Stimulated activated CD8-positive, alpha-beta memory T cell treated with anti-CD3 and anti-CD28 coated beads, Interleukin-12 subunit alpha, Interleukin-12 subunit beta, amount 100 ng/mL, for 24 hours (primary cell): ENCODE measurements around the gene ZMIZ2.
"Not testable (repeated sequence)": the region's sequence is repeated elsewhere in the genome, so short reads cannot be mapped to it uniquely, and the experiment has no call there.

Experiments used
- DNase-seq: peaks from one replicate; pipeline ENCODE4 v3.0.0-alpha.2; 2020; ENCODE audit errors: extremely low read depth

Gene ZMIZ2, protein sequence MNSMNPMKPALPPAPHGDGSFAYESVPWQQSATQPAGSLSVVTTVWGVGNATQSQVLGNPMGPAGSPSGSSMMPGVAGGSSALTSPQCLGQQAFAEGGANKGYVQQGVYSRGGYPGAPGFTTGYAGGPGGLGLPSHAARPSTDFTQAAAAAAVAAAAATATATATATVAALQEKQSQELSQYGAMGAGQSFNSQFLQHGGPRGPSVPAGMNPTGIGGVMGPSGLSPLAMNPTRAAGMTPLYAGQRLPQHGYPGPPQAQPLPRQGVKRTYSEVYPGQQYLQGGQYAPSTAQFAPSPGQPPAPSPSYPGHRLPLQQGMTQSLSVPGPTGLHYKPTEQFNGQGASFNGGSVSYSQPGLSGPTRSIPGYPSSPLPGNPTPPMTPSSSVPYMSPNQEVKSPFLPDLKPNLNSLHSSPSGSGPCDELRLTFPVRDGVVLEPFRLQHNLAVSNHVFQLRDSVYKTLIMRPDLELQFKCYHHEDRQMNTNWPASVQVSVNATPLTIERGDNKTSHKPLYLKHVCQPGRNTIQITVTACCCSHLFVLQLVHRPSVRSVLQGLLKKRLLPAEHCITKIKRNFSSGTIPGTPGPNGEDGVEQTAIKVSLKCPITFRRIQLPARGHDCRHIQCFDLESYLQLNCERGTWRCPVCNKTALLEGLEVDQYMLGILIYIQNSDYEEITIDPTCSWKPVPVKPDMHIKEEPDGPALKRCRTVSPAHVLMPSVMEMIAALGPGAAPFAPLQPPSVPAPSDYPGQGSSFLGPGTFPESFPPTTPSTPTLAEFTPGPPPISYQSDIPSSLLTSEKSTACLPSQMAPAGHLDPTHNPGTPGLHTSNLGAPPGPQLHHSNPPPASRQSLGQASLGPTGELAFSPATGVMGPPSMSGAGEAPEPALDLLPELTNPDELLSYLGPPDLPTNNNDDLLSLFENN

GRCh38 chr7:44748045-44748947 is at the start of gene ZMIZ2:
Gene ZMIZ2 (plus strand): TSS chr7:44748847. CDS start chr7:44756250, 7,403 bp downstream.
- peak; percentile 72 for DNase-seq

DNA sequence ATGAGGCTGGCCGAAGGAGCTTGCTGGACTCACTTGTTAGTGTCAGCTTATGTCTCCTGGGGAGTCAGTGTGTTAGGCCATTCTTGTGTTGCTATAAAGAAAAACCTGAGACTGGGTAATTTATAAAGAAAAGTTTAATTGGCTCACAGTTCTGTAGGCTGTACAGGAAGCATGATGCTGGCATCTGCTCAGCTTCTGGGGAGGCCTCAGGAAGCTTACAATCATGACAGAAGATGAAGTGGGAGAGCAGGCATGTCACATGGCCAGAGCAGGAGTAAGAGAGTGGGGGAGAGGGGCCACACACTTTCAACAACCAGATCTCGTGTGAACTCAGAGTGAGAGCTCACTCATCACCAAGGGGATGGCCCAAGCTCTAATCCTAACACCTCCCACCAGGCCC is 49.0 kb upstream of the ZMIZ2 start:
- DNase-seq = not testable (repeated sequence)

DNA sequence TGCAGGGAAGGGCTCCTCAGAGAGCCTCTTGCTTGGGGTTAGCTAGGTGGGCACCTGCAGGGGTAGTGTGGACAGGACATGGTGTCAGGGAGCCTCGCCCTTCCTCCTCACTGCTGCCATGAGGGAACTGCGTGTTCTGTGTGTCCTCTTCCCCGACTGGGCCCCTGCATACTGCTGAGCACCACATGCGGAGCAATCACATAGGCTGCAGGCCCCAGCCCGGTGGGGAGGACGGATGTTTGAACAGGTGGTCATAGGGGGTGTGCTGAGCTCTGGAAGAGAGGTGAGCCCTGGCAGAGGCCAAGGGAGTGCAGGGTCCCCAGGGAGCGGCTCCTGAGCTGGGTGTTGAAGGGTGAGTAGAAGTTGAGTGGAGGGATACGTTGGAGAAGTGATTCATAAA is 48.3 kb upstream of the ZMIZ2 start:
- no peak for DNase-seq

DNA sequence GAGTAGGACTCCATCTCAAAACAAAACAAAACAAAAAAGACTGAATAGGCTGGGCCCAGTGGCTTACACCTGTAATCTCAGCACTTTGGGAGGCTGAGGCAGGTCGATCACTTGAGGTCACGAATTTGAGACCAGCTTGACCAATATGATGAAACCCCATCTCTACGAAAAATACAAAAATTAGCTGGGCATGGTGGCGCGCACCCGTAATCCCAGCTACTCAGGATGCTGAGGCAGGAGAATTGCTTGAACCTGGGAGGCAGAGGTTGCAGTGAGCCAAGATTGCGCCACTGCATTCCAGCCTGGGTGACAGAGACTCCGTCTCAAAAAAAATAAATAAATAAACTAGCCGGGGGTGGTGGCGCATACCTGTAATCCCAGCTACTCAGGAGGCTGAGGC is 45.3 kb upstream of the ZMIZ2 start:
- DNase-seq = not testable (repeated sequence)

DNA sequence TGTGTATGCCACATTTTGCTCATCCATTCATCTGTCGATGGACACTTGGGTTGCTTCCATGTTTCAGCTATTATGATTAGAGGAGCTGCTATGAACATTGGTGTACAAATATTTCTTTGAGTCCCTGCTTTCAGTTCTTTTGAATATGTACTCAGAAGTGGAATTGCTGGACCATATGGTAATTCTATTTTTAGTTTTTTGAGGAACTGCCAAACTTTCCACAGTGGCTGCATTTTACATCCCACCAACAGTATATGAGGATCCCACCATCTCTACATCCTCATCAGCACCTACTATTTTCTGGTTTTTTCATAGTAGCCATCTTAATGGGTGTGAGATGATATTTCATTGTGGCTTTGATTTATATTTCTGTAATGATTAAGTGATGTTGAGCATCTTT is 44.7 kb upstream of the ZMIZ2 start:
- no peak for DNase-seq

- no peak for DNase-seq
These were observed 43.2 kb upstream of the ZMIZ2 start for GRCh38 chr7:44705434-44705833.

- no peak for DNase-seq
These were observed 41.7 kb upstream of the ZMIZ2 start for GRCh38 chr7:44706788-44707557.

DNA sequence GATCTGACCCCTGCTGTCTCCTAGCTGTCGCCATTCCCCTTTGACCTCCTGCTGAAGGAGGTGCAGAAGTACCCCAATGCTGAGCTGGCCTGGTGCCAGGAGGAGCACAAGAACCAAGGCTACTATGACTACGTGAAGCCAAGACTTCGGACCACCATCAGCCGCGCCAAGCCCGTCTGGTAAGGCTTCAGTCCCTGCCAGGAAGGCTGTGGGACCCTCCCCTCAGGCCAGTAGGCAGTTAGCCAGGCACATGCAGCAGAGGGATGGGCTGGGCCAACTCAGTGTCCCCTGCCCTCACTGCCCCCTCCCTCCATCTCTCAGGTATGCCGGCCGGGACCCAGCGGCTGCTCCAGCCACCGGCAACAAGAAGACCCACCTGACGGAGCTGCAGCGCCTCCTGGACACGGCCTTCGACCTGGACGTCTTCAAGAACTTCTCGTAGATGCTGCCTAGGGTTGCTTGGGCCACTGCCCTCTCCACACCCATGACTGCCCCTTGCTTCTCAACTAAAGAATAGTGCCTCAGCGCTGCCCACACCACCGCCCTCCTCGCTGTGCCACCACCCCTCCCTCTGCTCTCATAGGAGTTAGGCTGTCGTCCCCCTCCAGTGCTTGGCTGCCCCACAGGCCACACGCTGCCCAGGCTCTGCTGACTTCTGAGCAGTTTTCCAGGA is 41.0 kb upstream of the ZMIZ2 start:
- no peak for DNase-seq

- DNase-seq = no peak
These were observed 39.4 kb upstream of the ZMIZ2 start for GRCh38 chr7:44709011-44709915.

DNA sequence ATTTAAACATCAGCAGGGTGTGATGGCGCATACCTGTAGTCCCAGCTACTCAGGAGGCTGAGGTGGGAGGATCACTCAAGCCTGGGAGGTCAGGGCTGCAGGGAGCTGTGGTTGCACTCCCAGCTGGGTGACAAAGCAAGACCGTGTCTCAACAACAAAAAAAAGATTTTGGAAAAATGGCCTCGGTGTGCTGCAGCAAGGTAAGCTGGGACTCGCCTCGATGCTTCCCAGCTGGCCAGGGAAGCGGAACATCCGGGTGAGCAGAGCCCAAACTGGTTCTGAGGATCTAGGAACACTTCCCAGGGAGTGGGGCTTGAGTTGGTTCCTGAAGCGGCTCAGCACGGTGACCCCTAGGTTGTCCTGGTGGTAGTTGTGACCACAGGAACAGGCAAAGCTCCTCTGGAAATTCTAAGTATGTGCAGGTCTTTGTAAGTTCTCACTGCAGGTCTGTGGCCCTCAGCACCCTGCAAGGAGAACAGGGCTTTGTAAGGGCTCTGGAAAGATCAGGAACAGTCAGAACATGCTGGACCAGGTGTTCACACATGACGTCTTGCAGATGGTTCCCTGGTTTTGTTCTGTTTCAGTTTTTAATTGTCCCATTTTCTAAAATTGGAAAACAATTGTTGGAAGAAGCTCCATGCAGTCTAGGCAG is 38.6 kb upstream of the ZMIZ2 start:
- no peak for DNase-seq

DNA sequence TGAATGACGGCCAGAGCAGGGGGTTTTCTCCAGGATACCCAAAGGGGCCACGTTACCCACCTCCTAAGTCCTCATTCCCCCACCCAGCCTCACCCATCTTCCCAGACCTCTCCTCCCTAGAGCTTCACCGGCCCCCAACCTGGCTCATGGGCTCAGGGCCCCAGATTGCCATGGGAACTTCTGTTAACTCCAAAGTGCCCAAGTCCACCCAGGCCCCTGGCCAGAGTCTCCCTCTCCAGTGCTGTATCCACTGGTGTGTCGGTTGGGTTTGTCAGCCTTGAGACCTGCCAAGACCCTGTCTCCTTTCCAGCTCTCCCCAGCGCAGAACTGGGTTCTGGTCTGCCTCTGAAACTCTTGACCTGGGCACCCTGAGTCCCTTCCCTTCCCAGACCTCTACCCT is 37.1 kb upstream of the ZMIZ2 start:
- no peak for DNase-seq

DNA sequence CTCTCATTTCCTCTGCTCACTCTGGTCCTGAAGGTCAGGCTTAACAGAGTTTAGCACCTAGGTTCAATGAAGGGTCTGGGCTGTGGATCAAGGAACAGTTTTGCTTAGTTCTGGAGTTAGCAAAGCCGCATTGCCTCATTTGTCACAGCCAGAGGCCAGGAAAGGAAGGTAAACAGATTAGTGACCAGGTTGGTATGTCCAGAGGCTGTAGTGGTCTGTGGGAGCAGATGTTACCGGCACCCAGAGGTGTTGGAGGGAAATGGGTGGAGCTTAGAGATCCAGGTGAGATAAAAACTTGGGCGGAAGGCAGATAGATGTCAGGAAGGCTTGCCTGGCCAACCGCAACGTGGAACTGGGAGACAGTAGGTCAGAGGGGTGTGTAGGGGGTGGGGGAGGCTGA is 36.6 kb upstream of the ZMIZ2 start:
- no peak for DNase-seq

DNA sequence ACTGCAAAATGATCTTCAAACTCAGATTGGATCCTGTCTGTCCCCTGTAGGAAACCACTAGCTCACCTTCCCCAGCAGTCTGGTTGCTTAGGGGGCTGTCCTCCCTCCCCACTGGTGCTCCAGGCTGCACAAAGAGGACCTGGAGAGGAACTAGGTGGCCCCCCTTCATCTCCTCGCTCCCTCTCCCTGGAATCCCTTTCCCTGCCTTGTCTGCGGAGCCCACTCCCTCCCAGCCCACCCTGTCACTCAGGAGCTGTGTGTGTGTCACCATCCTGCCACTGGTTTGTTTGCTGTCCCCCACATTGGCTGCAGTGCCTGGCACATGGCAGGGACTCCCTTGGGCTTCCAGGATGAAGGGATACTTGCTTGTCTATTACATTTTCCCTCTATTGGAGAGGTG is 35.5 kb upstream of the ZMIZ2 start:
- DNase-seq = no peak

DNA sequence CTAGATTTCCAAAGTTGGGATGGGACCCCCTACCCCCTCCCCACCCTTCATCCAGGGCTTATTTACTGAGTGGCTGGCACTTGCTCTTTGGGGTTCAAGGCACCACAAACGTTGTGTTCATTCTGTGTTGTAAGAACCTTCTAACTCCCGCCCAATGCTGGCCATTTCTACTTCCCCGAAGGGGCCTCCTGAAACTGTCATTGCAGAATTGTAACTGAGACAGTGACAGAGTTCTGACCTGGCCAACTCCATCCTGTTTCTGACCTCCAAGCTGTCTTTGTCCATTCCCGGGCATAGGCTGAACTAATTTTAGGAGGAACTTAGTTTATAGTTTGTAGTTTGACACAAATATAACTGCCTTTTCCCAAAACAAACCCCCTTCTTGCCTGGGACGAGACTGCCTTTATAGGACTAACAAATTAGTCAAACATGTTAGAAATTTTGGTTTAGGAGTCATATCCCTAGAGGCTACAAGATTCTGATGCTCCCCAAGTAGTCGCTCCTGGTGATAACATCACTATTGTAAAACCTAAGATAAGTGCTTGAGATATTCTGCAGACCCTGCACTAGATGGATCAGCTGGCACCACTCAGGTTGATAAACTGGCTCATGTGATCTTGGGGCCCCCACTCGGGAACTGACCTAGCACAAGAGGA is 34.8 kb upstream of the ZMIZ2 start:
- DNase-seq = no peak

- no peak for DNase-seq
These were observed 32.4 kb upstream of the ZMIZ2 start for GRCh38 chr7:44716205-44716604.

GRCh38 chr7:44720301-44720700 is 28.3 kb upstream of the ZMIZ2 start:
- no peak for DNase-seq

- no peak for DNase-seq
These were observed 24.4 kb upstream of the ZMIZ2 start for GRCh38 chr7:44724276-44724675.

DNA sequence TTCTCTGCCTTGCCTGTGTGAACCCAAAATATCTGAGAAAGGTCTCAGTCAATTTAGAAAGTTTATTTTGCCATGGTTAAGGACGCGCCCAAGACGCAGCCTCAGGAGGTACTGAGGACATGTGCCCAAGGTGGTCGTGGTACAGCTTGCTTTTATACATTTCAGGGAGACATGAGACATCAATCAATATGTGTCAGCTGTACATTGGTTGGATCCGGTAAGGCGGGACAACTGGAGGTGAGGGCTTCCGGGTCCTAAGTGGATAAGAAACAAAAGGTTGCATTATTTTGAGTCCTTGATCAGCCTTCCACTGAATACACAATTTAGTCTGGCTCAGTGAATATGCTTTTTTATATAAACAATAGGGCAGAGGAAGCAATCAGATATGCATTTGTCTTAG is 22.4 kb upstream of the ZMIZ2 start:
- not testable (repeated sequence) for DNase-seq
